DOHH2 (cell line): ENCODE results near the gene TTC21B.

Experiments used
- CTCF ChIP-seq: fragments of 200-600 bp; sonication (generic); IDR thresholded peaks from one replicate; pipeline ENCODE4 v1.5.1; 2014; ENCODE audit warnings: antibody characterized with exemption, mild to moderate bottlenecking, low read depth, low read length; ENCODE audit not compliant: poor library complexity, severe bottlenecking
- EZH2phosphoT487 ChIP-seq: fragments of 200-600 bp; sonication (generic); IDR thresholded peaks from 2 replicates; pipeline ENCODE4 v1.6.1; 2017; ENCODE audit warnings: borderline replicate concordance, mild to moderate bottlenecking, antibody characterized with exemption, low read length, moderate library complexity, mixed read lengths

GRCh38 chr2:165891943-165892342 lies 61.6 kb downstream of the TTC21B start:
- no peak for TF ChIP-seq CTCF
- no peak for TF ChIP-seq EZH2phosphoT487
